ENCODE measurements around the gene MBLAC1.

MBLAC1 gene

DNA sequence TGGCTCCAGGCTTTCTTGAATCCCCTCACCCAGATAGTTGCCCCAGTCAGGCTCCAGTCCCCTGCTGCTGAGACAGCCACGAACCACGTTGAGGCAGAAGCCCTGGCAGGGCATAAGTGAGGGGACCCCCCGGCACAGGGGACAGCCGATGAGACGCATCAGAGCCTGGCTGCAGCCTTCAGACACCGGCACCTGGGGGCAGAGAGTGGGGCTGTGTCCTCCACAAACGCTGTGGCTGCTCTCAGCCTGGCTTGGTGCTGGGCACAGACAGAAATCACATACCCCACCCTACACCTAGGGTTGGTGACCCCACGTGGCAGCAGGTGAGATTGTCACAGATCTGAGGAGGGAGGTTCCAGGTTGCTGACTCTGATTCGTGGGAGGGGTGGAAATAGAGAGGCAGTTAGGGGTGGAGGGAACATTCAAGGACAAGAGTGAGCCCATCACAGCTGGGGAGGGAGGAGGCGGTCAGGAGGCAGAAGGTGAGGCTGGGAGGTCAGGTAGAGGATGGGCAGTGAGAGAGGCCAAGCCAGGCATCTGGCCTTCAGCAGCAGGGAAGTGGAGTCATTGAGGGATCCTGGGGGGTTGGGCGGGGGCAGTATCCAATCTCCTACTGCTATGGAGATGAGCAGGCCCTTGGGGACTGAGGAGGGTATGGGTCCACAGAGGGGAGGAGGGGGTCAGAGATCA is 47.2 kb downstream of the MBLAC1 start:
- DNase-seq (ENCODE audit: low spot score) = no peak

DNA sequence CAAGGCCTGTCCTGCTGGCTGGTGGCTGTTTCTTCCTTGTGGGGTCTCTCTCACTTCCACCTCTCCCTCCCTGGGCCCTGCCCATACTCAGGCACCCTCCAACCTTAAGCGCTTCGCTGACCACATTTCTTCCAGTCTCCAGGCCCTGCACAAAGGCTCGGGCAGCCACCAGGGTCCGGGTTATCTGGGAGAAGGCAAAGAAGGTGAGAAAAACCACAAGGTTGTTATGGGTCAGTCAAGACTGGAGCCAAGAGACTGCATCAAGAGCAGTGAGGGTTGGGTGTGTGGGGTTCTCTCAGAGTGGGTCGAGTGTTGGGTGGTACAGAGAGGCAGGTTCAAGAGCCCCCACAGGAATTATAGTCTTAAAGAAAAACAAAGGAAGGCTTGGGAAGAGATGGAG is 47.8 kb downstream of the MBLAC1 start:
- no peak for DNase-seq (ENCODE audit: low spot score)

DNA sequence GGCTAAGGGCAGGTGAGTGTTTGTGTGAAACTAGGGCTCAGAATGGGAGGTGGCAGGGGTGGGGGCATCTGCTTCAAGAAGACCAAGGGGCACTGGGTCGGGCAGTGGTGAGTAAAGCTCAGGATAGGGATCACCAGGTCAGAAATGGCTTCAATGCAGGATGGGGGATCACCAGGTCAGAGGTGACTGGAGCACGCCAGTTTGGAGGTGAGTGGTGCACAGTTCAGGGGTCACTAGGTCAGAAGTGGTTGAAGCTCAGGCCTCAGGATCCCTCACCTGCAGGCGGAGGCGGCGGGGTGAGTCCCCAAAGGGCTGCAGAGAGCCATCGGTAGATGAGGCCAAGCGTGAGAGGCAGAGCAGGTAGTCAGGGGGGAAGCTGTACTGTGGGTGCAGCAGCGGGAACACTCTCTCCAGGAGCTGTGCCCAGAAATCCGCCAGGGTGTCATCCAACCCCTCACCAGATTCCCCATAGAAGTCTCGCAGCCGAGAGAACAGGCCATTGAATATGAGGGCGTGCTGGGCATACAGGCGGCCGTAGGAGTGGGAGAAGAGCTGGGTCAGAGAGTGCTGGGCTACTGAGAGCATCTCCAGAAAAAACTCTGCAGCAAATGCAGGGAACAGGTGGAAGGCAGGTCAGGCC is 48.6 kb downstream of the MBLAC1 start:
- DNase-seq (ENCODE audit: low spot score) = no peak

DNA sequence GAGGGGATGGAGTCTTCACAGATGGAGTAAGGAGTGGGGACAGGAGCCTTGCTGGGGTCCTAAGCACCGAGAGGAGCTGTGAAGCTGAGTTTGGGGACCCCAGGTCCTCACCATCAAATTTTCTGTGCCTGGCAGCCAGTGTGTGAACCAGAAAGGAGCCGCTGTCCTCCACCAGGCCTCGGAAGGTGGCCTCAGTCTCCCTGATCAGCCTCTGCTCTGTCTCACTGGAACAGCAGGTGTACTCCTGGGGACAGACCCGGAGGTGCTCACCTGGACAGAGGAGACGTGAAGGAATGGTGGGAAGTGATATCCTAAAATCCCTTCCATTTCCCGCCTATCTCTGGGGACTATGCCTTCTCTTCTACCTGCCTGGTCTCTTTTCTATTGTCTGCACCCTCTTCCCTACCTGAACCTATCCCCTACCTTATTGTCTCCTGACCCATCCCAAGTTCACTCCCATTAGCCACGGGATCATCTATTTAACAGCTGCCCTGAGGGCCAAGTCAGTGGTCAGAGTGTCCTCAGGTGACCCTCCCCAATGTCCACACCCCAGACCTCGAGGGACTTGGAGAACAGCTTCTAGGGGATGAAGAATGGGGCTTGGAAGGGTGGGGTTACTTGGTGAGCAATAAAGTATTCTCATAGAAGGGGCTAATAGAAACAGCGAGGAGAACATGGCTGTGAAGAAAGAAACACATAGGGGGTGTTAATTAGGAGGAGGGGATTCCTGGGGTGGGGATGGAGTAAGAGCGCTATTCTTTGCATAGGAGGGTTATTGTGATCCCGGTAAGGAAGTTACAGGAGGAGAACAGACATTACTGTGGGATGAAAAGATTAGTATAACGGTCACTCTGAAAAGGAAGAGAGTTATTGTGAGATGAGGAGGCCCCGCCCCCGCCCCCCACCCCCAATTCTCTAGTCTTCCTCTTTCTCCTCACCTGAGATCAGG is 49.6 kb downstream of the MBLAC1 start:
- DNase-seq (ENCODE audit: low spot score) = no peak

DNA sequence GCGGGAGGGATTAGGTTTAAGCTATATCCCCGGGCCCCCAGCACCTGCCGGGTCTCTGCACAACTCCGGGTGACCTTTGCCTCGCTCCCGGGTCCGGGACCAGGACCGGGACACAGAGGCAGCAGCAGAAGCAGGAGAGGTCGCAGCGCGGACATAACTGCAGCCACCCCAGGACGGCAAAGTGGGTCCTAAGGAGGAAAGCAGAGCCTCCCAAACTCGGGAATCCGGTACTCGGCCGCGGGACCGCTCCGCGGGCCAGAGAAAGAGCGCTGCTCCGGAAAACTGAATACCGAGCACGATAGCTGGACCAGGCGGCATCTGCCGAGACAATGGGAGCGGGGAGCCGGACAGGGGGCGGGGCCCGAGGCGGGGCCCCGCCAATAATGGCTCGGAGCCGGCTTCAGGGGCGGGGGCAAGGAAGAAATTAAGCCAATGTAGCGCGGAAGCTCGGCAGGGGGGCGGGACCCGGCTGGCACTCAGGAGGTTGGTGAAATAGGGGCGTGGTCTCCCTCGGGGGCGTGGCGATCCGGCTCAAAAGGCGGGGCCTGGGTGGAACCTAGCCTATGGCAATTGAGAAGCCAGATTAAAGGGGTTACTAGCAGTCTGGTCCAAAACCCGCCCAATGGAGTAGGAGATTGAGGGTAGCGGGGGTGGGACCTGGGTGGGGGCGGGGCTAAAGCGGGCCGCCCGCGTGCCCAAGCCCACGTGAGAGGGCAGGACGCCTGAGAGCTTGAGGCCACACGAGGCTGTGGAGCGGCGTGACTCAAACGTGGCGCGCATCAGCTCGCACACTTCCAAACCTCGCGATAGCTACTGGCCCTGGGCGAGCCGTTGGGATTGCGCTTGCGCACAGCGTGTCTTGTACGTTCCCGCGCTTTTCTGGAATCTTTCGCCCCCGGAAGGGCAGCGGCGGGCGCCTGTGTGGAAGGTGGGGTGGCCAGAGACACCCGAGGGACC is 50.6 kb downstream of the MBLAC1 start, which contains the start of the genes GPC2 and STAG3:
TSS of gene GPC2 (minus strand) at position 337 of the 957 bp plus-strand sequence. CDS start at position 155, 182 bp downstream.
TSS of gene STAG3 (plus strand) at position 874 of the 957 bp plus-strand sequence. CDS start 2,639 bp downstream, outside the sequence.
- DNase-seq (ENCODE audit: low spot score) = peak; percentile 98

All from CD4-positive, alpha-beta T cell treated with Interleukin-2 at 100 ng/mL for 4 hours (primary cell).